ENCODE results near the gene SCRN3.
"Not testable (repeated sequence)": the region's sequence is repeated elsewhere in the genome, so short reads cannot be mapped to it uniquely, and the experiment has no call there.

The SCRN3 gene

GRCh38 chr2:174410039-174410438, 14.5 kb downstream of the SCRN3 start:
- not testable (repeated sequence) for H3K4me3 ChIP-seq (ENCODE audit: low read depth in 1 of 2, low read length in 2 of 2); H3K27ac ChIP-seq (ENCODE audit: low read length); H3K9me3 ChIP-seq (ENCODE audit: control insufficient read depth in 1 of 2, low read length in 2 of 2)

DNA sequence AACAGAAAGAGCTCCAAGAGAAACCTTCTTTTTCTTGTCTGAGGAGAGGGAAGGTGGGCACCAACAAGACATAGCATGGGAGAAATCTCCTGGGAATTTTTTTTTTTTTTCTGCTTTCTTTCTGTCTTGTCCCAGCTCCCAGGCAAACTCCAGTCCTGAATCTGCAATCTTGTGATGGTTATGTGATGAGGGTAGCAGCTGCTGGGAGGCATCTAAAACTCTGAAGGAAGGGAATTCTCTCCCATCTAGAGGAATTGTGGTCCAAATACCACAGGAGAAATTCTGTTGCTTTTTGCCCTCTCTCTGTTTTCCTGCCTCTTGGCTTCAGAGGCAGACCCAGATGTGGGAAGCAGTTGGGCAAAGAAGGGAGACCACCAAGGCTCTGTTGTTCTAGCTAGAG, 16.7 kb downstream of the SCRN3 start:
- Histone ChIP-seq H3K4me1 (ENCODE audit: control insufficient read depth in 1 of 2, insufficient read depth in 2 of 2, low read length in 2 of 2) (no peaks in the 10 kb centered on the region), H3K9me3 (ENCODE audit: control insufficient read depth in 1 of 2, low read length in 2 of 2) (no peaks in the 10 kb centered on the region), H3K4me3 (ENCODE audit: low read depth in 1 of 2, low read length in 2 of 2) (no peak overlapping the region), H3K27me3 (ENCODE audit: low read depth, low read length) (no peaks in the 10 kb centered on the region), H3K27ac (ENCODE audit: low read length) (no peak overlapping the region), H3K36me3 (ENCODE audit: control insufficient read depth in 1 of 2, insufficient read depth in 2 of 2, low read length in 2 of 2) (peaks cover 4 to 7% of the 10 kb centered on the region in 2 donors)

More at GRCh38 chr2:174410039-174410438, 14.5 kb downstream of the SCRN3 start:
- H3K27me3 ChIP-seq (ENCODE audit: low read depth, low read length); H3K4me1 ChIP-seq (ENCODE audit: control insufficient read depth in 1 of 2, insufficient read depth in 2 of 2, low read length in 2 of 2); H3K36me3 ChIP-seq (ENCODE audit: control insufficient read depth in 1 of 2, insufficient read depth in 2 of 2, low read length in 2 of 2): not testable (repeated sequence)

DNA sequence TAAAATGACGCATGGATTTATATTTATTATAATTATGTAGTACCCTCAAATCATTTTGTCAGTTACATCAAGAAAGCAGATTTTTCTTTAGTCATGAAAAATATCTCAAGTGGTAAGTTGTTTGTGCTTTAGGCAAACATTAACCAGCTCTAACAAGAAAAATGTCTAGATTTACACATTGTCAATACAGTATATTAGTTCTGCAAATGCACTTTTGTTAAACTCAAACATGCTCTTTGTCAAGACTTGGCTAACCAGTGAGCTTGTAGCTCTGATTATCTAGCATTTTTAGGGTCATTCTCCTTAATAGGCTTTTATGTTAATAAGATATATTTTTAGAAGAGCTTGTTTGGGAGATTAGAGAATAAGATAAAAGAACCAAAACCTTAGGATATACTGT, 32.7 kb downstream of the SCRN3 start:
- Histone ChIP-seq H3K4me1 (ENCODE audit: control insufficient read depth in 1 of 2, insufficient read depth in 2 of 2, low read length in 2 of 2) (no peaks in the 10 kb centered on the region), H3K4me3 (ENCODE audit: low read depth in 1 of 2, low read length in 2 of 2) (no peak overlapping the region), H3K36me3 (ENCODE audit: control insufficient read depth in 1 of 2, insufficient read depth in 2 of 2, low read length in 2 of 2) (peaks cover 9 to 20% of the 10 kb centered on the region in 2 donors), H3K27ac (ENCODE audit: low read length) (no peak overlapping the region), H3K27me3 (ENCODE audit: low read depth, low read length) (no peaks in the 10 kb centered on the region), H3K9me3 (ENCODE audit: control insufficient read depth in 1 of 2, low read length in 2 of 2) (no peaks in the 10 kb centered on the region)

GRCh38 chr2:174430066-174430465, 34.5 kb downstream of the SCRN3 start:
- H3K4me1 ChIP-seq (ENCODE audit: control insufficient read depth in 1 of 2, insufficient read depth in 2 of 2, low read length in 2 of 2) = no peaks in the 10 kb centered on the region
- H3K27ac ChIP-seq (ENCODE audit: low read length) = no peak overlapping the region
- peaks cover 9 to 20% of the 10 kb centered on the region in 2 donors for H3K36me3 ChIP-seq (ENCODE audit: control insufficient read depth in 1 of 2, insufficient read depth in 2 of 2, low read length in 2 of 2)
- H3K27me3 ChIP-seq (ENCODE audit: low read depth, low read length) = no peaks in the 10 kb centered on the region
- no peak overlapping the region for H3K4me3 ChIP-seq (ENCODE audit: low read depth in 1 of 2, low read length in 2 of 2)
- no peaks in the 10 kb centered on the region for H3K9me3 ChIP-seq (ENCODE audit: control insufficient read depth in 1 of 2, low read length in 2 of 2)

DNA sequence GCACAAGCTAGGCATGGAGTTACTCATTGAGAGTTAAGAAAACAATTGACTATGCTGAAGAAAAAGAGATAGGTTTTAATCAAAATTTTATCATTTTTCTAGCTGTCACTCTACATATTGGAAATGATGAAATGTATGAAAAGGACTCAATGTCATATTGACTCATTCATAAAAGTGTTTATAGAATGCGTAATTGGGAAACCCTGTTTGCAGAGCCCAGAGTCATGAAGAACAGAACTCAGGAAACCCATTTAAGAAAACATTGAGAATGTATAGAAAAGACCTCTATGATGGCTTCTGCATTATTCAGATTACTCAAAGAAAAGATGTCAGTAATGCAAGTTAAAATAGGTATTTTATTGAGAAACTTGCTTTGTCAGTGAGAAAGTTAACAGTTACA, 36.4 kb downstream of the SCRN3 start:
- Histone ChIP-seq H3K4me1 (ENCODE audit: control insufficient read depth in 1 of 2, insufficient read depth in 2 of 2, low read length in 2 of 2) (no peaks in the 10 kb centered on the region), H3K36me3 (ENCODE audit: control insufficient read depth in 1 of 2, insufficient read depth in 2 of 2, low read length in 2 of 2) (peaks cover 17 to 24% of the 10 kb centered on the region in 2 donors), H3K4me3 (ENCODE audit: low read depth in 1 of 2, low read length in 2 of 2) (no peak overlapping the region)

DNA sequence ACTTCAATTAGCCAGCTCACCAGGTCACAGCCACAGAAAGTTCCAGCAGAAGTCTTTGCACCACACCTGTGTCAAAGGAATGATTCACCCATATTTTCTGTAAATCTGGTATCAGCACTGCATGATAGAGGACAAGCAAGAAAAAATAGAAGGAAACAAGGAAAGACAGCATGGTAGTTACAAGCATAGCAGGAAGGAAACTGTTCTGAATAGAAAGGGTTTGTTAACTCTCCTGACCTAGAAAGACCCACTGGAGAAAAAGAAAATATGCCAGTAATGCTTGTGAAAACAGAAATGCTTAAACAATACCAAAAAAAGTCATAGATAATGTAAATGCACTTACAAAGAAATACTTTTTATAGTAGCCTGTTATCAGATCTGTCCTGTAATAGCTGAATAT, 40.8 kb downstream of the SCRN3 start:
- no peak overlapping the region for H3K27ac ChIP-seq (ENCODE audit: low read length)
- peaks cover 11% of the 10 kb centered on the region in 2 donors for H3K36me3 ChIP-seq (ENCODE audit: control insufficient read depth in 1 of 2, insufficient read depth in 2 of 2, low read length in 2 of 2)
- no peak overlapping the region for H3K4me3 ChIP-seq (ENCODE audit: low read depth in 1 of 2, low read length in 2 of 2)
- H3K4me1 ChIP-seq (ENCODE audit: control insufficient read depth in 1 of 2, insufficient read depth in 2 of 2, low read length in 2 of 2) = peaks cover 0 to 3% of the 10 kb centered on the region in 2 donors
- H3K27me3 ChIP-seq (ENCODE audit: low read depth, low read length) = no peaks in the 10 kb centered on the region
- no peaks in the 10 kb centered on the region for H3K9me3 ChIP-seq (ENCODE audit: control insufficient read depth in 1 of 2, low read length in 2 of 2)

More for the DNA sequence above, 36.4 kb downstream of the SCRN3 start:
- Histone ChIP-seq H3K9me3 (ENCODE audit: control insufficient read depth in 1 of 2, low read length in 2 of 2) (no peaks in the 10 kb centered on the region), H3K27ac (ENCODE audit: low read length) (no peak overlapping the region), H3K27me3 (ENCODE audit: low read depth, low read length) (no peaks in the 10 kb centered on the region)

- no peak overlapping the region for H3K4me3 ChIP-seq (ENCODE audit: low read depth in 1 of 2, low read length in 2 of 2)
- peaks cover 0 to 10% of the 10 kb centered on the region in 2 donors for H3K4me1 ChIP-seq (ENCODE audit: control insufficient read depth in 1 of 2, insufficient read depth in 2 of 2, low read length in 2 of 2)
- no peak overlapping the region for H3K27ac ChIP-seq (ENCODE audit: low read length)
- H3K36me3 ChIP-seq (ENCODE audit: control insufficient read depth in 1 of 2, insufficient read depth in 2 of 2, low read length in 2 of 2) = peaks cover 8 to 9% of the 10 kb centered on the region in 2 donors
- H3K9me3 ChIP-seq (ENCODE audit: control insufficient read depth in 1 of 2, low read length in 2 of 2) = no peaks in the 10 kb centered on the region
- no peaks in the 10 kb centered on the region for H3K27me3 ChIP-seq (ENCODE audit: low read depth, low read length)
These were observed 42.8 kb downstream of the SCRN3 start for GRCh38 chr2:174438146-174438886.

DNA sequence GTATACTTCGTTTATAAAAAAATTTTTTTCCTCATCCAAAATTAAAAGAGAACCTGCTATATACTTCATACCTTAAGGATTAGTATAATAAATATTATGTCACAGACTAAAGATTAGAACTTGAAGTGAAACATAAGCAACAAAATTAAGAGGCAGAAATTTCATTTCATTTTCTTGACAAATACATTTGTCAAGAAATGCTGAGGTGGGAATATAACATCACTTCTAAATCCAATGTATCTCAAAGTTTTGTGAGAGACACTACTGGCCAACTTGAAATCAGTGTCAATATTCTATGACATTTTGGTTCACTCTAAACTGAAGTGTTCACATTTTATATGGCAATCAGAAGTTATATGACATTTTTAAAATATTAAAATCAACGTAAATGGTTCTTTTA, 43.8 kb downstream of the SCRN3 start:
- H3K9me3 ChIP-seq (ENCODE audit: control insufficient read depth in 1 of 2, low read length in 2 of 2) = no peaks in the 10 kb centered on the region
- no peak overlapping the region for H3K4me3 ChIP-seq (ENCODE audit: low read depth in 1 of 2, low read length in 2 of 2)
- peaks cover 8 to 9% of the 10 kb centered on the region in 2 donors for H3K36me3 ChIP-seq (ENCODE audit: control insufficient read depth in 1 of 2, insufficient read depth in 2 of 2, low read length in 2 of 2)

GRCh38 chr2:174439950-174440349, 44.4 kb downstream of the SCRN3 start:
- no peaks in the 10 kb centered on the region for H3K27me3 ChIP-seq (ENCODE audit: low read depth, low read length)
- H3K4me1 ChIP-seq (ENCODE audit: control insufficient read depth in 1 of 2, insufficient read depth in 2 of 2, low read length in 2 of 2) = peaks cover 0 to 10% of the 10 kb centered on the region in 2 donors
- H3K27ac ChIP-seq (ENCODE audit: low read length) = no peak overlapping the region
- no peak overlapping the region for H3K4me3 ChIP-seq (ENCODE audit: low read depth in 1 of 2, low read length in 2 of 2)
- H3K36me3 ChIP-seq (ENCODE audit: control insufficient read depth in 1 of 2, insufficient read depth in 2 of 2, low read length in 2 of 2) = peaks cover 8 to 9% of the 10 kb centered on the region in 2 donors
- H3K9me3 ChIP-seq (ENCODE audit: control insufficient read depth in 1 of 2, low read length in 2 of 2) = no peaks in the 10 kb centered on the region

More for the DNA sequence above, 43.8 kb downstream of the SCRN3 start:
- no peak overlapping the region for H3K27ac ChIP-seq (ENCODE audit: low read length)
- H3K4me1 ChIP-seq (ENCODE audit: control insufficient read depth in 1 of 2, insufficient read depth in 2 of 2, low read length in 2 of 2) = peaks cover 0 to 10% of the 10 kb centered on the region in 2 donors
- no peaks in the 10 kb centered on the region for H3K27me3 ChIP-seq (ENCODE audit: low read depth, low read length)

- Histone ChIP-seq H3K27me3 (ENCODE audit: low read depth, low read length) (no peaks in the 10 kb centered on the region), H3K4me3 (ENCODE audit: low read depth in 1 of 2, low read length in 2 of 2) (no peak overlapping the region), H3K27ac (ENCODE audit: low read length) (no peak overlapping the region), H3K36me3 (ENCODE audit: control insufficient read depth in 1 of 2, insufficient read depth in 2 of 2, low read length in 2 of 2) (peaks cover 0 to 9% of the 10 kb centered on the region in 2 donors), H3K4me1 (ENCODE audit: control insufficient read depth in 1 of 2, insufficient read depth in 2 of 2, low read length in 2 of 2) (peaks cover 0 to 10% of the 10 kb centered on the region in 2 donors), H3K9me3 (ENCODE audit: control insufficient read depth in 1 of 2, low read length in 2 of 2) (no peaks in the 10 kb centered on the region)
These were observed 47.3 kb downstream of the SCRN3 start for GRCh38 chr2:174442546-174443510.

DNA sequence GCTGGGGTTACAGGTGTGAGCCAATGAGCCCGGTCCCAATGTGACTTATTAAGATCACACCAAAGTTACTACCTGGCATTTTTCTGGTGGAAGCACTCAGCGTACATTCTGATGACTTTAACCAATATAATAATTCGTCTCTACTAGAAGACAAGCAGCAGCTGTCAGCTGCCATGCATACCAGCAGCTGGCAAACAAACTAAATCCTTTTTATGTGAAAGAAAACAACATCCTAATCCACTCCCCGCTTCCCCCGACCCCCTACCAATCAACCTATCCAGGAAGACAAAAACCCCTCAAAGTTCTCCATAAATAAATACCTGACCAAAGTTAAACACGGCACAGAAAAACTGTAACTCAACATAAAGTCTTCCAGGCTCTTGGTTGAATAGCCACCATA, 49.2 kb downstream of the SCRN3 start:
- H3K36me3 ChIP-seq (ENCODE audit: control insufficient read depth in 1 of 2, insufficient read depth in 2 of 2, low read length in 2 of 2) = peaks cover 0 to 19% of the 10 kb centered on the region in 2 donors
- no peak overlapping the region for H3K27ac ChIP-seq (ENCODE audit: low read length)
- peaks cover 0 to 6% of the 10 kb centered on the region in 2 donors for H3K4me1 ChIP-seq (ENCODE audit: control insufficient read depth in 1 of 2, insufficient read depth in 2 of 2, low read length in 2 of 2)
- no peaks in the 10 kb centered on the region for H3K27me3 ChIP-seq (ENCODE audit: low read depth, low read length)
- no peak overlapping the region for H3K4me3 ChIP-seq (ENCODE audit: low read depth in 1 of 2, low read length in 2 of 2)
- no peaks in the 10 kb centered on the region for H3K9me3 ChIP-seq (ENCODE audit: control insufficient read depth in 1 of 2, low read length in 2 of 2)

Measured in muscle layer of duodenum (tissue), 2 donors.